ENCODE results near the gene MED27. TPM values are rescaled to one million over a fixed set of nuclear protein-coding genes. Genes with fewer than 3 reads are reported as not detected.

MED27 gene
- total RNA-seq, 2 donors from 2014 or later: 19.2 to 34.6 TPM

DNA sequence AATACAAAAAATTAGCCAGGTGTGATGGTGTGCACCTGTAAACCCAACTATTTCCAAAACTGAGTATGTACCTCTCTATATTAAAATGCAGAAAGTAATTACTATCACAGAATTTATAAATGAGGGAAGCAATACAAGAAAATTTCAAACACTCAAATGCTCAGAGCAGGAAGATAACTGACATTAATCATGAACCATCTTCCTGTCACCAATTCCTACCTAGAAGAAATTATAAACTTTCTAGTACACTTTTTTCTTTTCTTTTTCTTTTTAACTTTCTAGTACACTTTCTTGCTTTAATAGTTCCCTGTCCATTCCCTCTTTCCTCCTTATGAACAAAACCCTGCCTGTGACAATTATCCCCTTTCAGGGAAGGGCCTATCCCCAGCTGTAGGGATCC lies 106.8 kb downstream of the MED27 start:
- Mint-ChIP-seq H3K4me3 (no peak overlapping the region), H3K36me3 (ENCODE audit: low read depth) (peaks cover 15% of the 10 kb centered on the region), H3K27me3 (no peaks in the 10 kb centered on the region), H3K27ac (no peak overlapping the region), H3K9me3 (no peaks in the 10 kb centered on the region), H3K4me1 (no peaks in the 10 kb centered on the region)
- no peak for ATAC-seq (replicated peaks)

GRCh38 chr9:131971482-131972074 lies 108.1 kb downstream of the MED27 start:
- no peaks in the 10 kb centered on the region for H3K27me3 Mint-ChIP-seq
- H3K4me3 Mint-ChIP-seq: no peak overlapping the region
- no peak overlapping the region for H3K27ac Mint-ChIP-seq
- ATAC-seq (replicated peaks): no peak
- H3K36me3 Mint-ChIP-seq (ENCODE audit: low read depth): peaks cover 15% of the 10 kb centered on the region
- no peaks in the 10 kb centered on the region for H3K4me1 Mint-ChIP-seq
- H3K9me3 Mint-ChIP-seq: no peaks in the 10 kb centered on the region

GRCh38 chr9:131969469-131969989 lies 110.1 kb downstream of the MED27 start:
- H3K36me3 Mint-ChIP-seq (ENCODE audit: low read depth): peaks cover 6% of the 10 kb centered on the region
- no peaks in the 10 kb centered on the region for H3K27me3 Mint-ChIP-seq
- H3K4me1 Mint-ChIP-seq: no peaks in the 10 kb centered on the region
- ATAC-seq (replicated peaks): no peak
- no peak overlapping the region for H3K4me3 Mint-ChIP-seq
- no peak overlapping the region for H3K27ac Mint-ChIP-seq
- H3K9me3 Mint-ChIP-seq: no peaks in the 10 kb centered on the region

GRCh38 chr9:131968632-131969031 lies 111.0 kb downstream of the MED27 start:
- Mint-ChIP-seq H3K4me3 (no peak overlapping the region), H3K9me3 (no peaks in the 10 kb centered on the region), H3K36me3 (ENCODE audit: low read depth) (peaks cover 11% of the 10 kb centered on the region), H3K27me3 (no peaks in the 10 kb centered on the region), H3K27ac (no peak overlapping the region), H3K4me1 (peaks cover 6% of the 10 kb centered on the region)
- ATAC-seq (replicated peaks): no peak

DNA sequence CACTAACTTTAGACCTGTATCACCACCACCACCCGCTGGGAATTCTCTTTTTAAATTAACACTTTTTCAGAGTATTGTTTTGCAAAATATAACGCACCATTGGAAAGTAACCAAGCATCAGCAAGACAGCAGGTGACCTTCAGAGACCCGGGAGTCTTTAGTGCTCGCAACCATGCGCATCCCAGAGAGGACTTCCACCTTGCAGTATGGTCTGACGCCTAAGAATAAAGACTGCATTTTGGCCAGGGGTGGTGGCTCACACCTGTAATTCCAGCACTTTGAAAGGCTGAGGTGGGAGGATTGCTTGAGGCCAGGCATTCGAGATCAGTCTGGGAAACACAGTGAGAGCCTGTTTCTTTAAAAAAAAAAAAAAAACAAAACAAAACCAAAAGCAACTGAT lies 113.8 kb downstream of the MED27 start:
- Mint-ChIP-seq H3K27ac (no peak overlapping the region), H3K4me3 (no peak overlapping the region)

GRCh38 chr9:131965103-131965502 lies 114.6 kb downstream of the MED27 start:
- Mint-ChIP-seq H3K4me3 (no peak overlapping the region), H3K36me3 (ENCODE audit: low read depth) (peaks cover 6% of the 10 kb centered on the region), H3K9me3 (no peaks in the 10 kb centered on the region), H3K4me1 (peaks cover 10% of the 10 kb centered on the region), H3K27ac (no peak overlapping the region), H3K27me3 (no peaks in the 10 kb centered on the region)
- ATAC-seq (replicated peaks): no peak

More for the DNA sequence above, 113.8 kb downstream of the MED27 start:
- no peak for ATAC-seq (replicated peaks)
- Mint-ChIP-seq H3K4me1 (peaks cover 6% of the 10 kb centered on the region), H3K9me3 (no peaks in the 10 kb centered on the region), H3K27me3 (no peaks in the 10 kb centered on the region), H3K36me3 (ENCODE audit: low read depth) (peaks cover 6% of the 10 kb centered on the region)

DNA sequence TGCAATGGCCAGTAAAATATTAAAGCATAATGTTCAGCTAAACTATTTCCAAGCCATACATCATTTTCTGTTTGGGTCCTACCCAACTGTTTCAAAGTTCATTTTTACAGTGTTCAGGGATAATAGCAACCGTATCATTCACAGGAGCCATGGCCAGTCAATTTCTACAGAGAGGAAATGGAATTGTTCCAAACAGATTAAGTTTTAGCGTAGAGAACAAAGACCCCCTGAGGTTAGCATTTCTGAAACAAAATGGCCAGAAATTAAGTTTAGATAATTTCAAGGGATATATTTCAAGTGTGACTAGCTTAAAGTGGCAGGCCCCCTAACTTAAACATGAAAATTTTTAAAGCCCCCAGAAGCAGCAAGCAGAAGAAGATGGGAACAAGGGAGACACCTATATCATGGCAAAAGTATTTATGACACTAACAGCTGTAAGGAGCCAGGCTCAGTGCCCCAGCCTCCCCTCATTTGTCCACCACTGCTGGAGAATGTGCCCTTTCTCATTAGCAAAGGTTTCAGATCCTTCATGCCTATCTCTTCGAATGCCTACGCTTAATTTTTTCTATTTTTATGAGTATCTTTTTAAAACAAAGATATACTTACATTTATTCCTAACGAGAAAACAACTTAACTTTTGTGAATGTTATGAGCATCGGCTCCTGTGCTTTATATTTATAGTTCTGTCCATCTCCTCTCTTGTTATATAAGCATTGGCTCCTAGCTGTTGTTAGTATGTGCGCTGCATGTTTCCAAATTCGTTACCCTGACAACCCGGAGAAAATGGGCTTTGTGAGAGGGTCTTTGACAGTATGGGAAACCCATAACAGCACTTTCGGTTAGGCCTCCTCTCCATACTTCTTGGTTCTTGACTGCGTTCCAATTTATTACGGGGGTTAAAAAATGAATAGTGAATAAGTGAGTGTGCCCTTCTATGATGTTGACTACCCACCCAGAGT lies 116.3 kb downstream of the MED27 start:
- Mint-ChIP-seq H3K4me3 (no peak overlapping the region), H3K9me3 (no peaks in the 10 kb centered on the region), H3K27me3 (no peaks in the 10 kb centered on the region), H3K4me1 (peaks cover 10% of the 10 kb centered on the region), H3K27ac (no peak overlapping the region), H3K36me3 (ENCODE audit: low read depth) (peaks cover 6% of the 10 kb centered on the region)
- ATAC-seq (replicated peaks): no peak

GRCh38 chr9:131961496-131961880 lies 118.2 kb downstream of the MED27 start:
- Mint-ChIP-seq H3K4me3 (no peak overlapping the region), H3K36me3 (ENCODE audit: low read depth) (peaks cover 11% of the 10 kb centered on the region), H3K4me1 (peaks cover 10% of the 10 kb centered on the region), H3K9me3 (no peaks in the 10 kb centered on the region), H3K27me3 (no peaks in the 10 kb centered on the region), H3K27ac (no peak overlapping the region)
- no peak for ATAC-seq (replicated peaks)

GRCh38 chr9:131960851-131961495 lies 118.7 kb downstream of the MED27 start:
- Mint-ChIP-seq H3K4me3 (no peak overlapping the region), H3K9me3 (no peaks in the 10 kb centered on the region), H3K4me1 (peaks cover 10% of the 10 kb centered on the region), H3K27ac (no peak overlapping the region), H3K36me3 (ENCODE audit: low read depth) (peaks cover 11% of the 10 kb centered on the region), H3K27me3 (no peaks in the 10 kb centered on the region)
- no peak for ATAC-seq (replicated peaks)

- peaks cover 10% of the 10 kb centered on the region for H3K4me1 Mint-ChIP-seq
- no peaks in the 10 kb centered on the region for H3K27me3 Mint-ChIP-seq
- no peak overlapping the region for H3K27ac Mint-ChIP-seq
- no peaks in the 10 kb centered on the region for H3K9me3 Mint-ChIP-seq
- ATAC-seq (replicated peaks): peak; percentile 52
- H3K36me3 Mint-ChIP-seq (ENCODE audit: low read depth): peaks cover 11% of the 10 kb centered on the region
- no peak overlapping the region for H3K4me3 Mint-ChIP-seq
Measured at GRCh38 chr9:131960311-131960710, 119.4 kb downstream of the MED27 start.

GRCh38 chr9:131959887-131960286 lies 119.8 kb downstream of the MED27 start:
- Mint-ChIP-seq H3K27me3 (no peaks in the 10 kb centered on the region), H3K36me3 (ENCODE audit: low read depth) (peaks cover 11% of the 10 kb centered on the region), H3K4me1 (peaks cover 10% of the 10 kb centered on the region), H3K4me3 (no peak overlapping the region), H3K9me3 (no peaks in the 10 kb centered on the region), H3K27ac (no peak overlapping the region)
- ATAC-seq (replicated peaks): no peak

- ATAC-seq (replicated peaks): no peak
- no peaks in the 10 kb centered on the region for H3K9me3 Mint-ChIP-seq
- H3K27me3 Mint-ChIP-seq: no peaks in the 10 kb centered on the region
- no peak overlapping the region for H3K27ac Mint-ChIP-seq
- peaks cover 9% of the 10 kb centered on the region for H3K4me1 Mint-ChIP-seq
- no peak overlapping the region for H3K4me3 Mint-ChIP-seq
- peaks cover 10% of the 10 kb centered on the region for H3K36me3 Mint-ChIP-seq (ENCODE audit: low read depth)
Measured at GRCh38 chr9:131959056-131959455, 120.6 kb downstream of the MED27 start.

DNA sequence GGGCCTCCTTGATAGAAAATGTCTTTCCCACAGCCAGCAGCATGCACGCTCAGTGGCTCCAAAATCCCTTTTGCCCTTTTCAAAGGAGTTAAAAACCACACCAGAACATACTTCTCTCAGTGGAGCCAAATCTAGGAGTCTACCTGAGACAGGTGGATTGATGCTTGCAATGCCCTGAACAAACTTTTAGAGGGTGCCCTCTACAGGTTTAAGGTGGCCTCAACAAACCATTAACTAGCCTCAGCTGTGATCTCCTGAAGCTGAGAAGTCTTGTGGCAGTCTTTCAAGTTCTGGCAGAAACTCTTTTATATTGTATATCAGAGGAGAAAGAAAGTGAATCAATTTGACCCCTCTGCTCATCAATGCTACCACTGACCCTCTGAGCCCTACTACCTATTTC lies 125.4 kb downstream of the MED27 start:
- no peak for ATAC-seq (replicated peaks)
- H3K4me1 Mint-ChIP-seq: no peaks in the 10 kb centered on the region
- peaks cover 6% of the 10 kb centered on the region for H3K36me3 Mint-ChIP-seq (ENCODE audit: low read depth)
- H3K9me3 Mint-ChIP-seq: no peaks in the 10 kb centered on the region
- no peak overlapping the region for H3K27ac Mint-ChIP-seq
- no peaks in the 10 kb centered on the region for H3K27me3 Mint-ChIP-seq
- H3K4me3 Mint-ChIP-seq: no peak overlapping the region

- Mint-ChIP-seq H3K9me3 (no peaks in the 10 kb centered on the region), H3K27ac (no peak overlapping the region), H3K4me1 (no peaks in the 10 kb centered on the region), H3K36me3 (ENCODE audit: low read depth) (peaks cover 4% of the 10 kb centered on the region), H3K4me3 (no peak overlapping the region), H3K27me3 (no peaks in the 10 kb centered on the region)
- ATAC-seq (replicated peaks): no peak
Measured at GRCh38 chr9:131951905-131952304, 127.8 kb downstream of the MED27 start.

Data from activated T-helper 17 cell treated with anti-CD3 and anti-CD28 coated beads, Interleukin-2, amount 50 U/mL, for 72 hours (primary cell).